Naive thymus-derived CD8-positive, alpha-beta T cell (primary cell): ENCODE data around the gene HEBP2. TPM values are rescaled to one million over a fixed set of nuclear protein-coding genes. Genes with fewer than 3 reads are reported as not detected.
"Not testable (repeated sequence)": the region's sequence is repeated elsewhere in the genome, so short reads cannot be mapped to it uniquely, and the experiment has no call there.

Source experiments
- ATAC-seq, 2 donors: fragments of 150-1000 bp; cut with Tn5 transposase in 1 of 2; sonication (Bioruptor Pico), chemical (Tn5 transposase) in 1 of 2; 1 replicate in 1 of 2; 2 replicates in 1 of 2; pipeline ENCODE4 v1.10.0; 2021; ENCODE audit warnings: mild to moderate bottlenecking in 2 of 2, moderate library complexity in 2 of 2
- POLR2A ChIA-PET: fragments of 350-600 bp; sonication (Branson Sonifier 250); formaldehyde crosslinking; loops from one replicate; lab custom pipeline; 2021; ENCODE audit warnings: antibody characterized with exemption; lab: Charles Lee
- DNase-seq, 10 donors: peaks; one replicate each; pipeline versions ENCODE4 v3.0.0 to v3.0.0-alpha.2; 2020 to 2022
- H3K27ac Mint-ChIP-seq, 10 donors: one replicate each; pipeline ENCODE4 v1.8.0; 2020 to 2022; ENCODE audit warnings: mild to moderate bottlenecking in 10 of 10, mixed read lengths in 10 of 10, moderate library complexity in 4 of 10, inconsistent platforms in 1 of 10
- H3K27me3 Mint-ChIP-seq, 5 donors: one replicate each; pipeline ENCODE4 v1.8.0; 2021 to 2022; ENCODE audit warnings: mixed read lengths in 5 of 5
- H3K36me3 Mint-ChIP-seq, 3 donors: one replicate each; pipeline ENCODE4 v1.8.0; 2020 to 2022; ENCODE audit warnings: mixed read lengths in 3 of 3, mild to moderate bottlenecking in 2 of 3, inconsistent platforms in 1 of 3
- H3K4me1 Mint-ChIP-seq, 4 donors: one replicate each; pipeline ENCODE4 v1.8.0; 2021 to 2022; ENCODE audit warnings: mixed read lengths in 4 of 4
- H3K4me3 Mint-ChIP-seq, 10 donors: one replicate each; pipeline ENCODE4 v1.8.0; 2020 to 2022; ENCODE audit warnings: mild to moderate bottlenecking in 10 of 10, mixed read lengths in 10 of 10, moderate library complexity in 6 of 10, inconsistent platforms in 1 of 10
- H3K9me3 Mint-ChIP-seq, 9 donors: one replicate each; pipeline ENCODE4 v1.8.0; 2020 to 2022; ENCODE audit warnings: mixed read lengths in 9 of 9, mild to moderate bottlenecking in 3 of 9, inconsistent platforms in 1 of 9, moderate library complexity in 1 of 9
- polyA plus RNA-seq, 3 donors: library from polyadenylated mRNA; unstranded; fragments of 300-500 nt; fragmentation: Illumina TruSeq; gene quantifications; one replicate each; pipeline ENCODE4 v1.2.3, GENCODE V29; 2021
- total RNA-seq, 8 experiments: library from RNA in 2 of 8; stranded (reverse) in 2 of 8; gene quantifications; one replicate each; pipeline ENCODE4 v1.2.3 and lab custom pipeline; 2021 to 2026

HEBP2 gene
- total and polyA plus RNA-seq, 5 experiments from 2014 or later = 26.2 to 50.2 (median 30.9) TPM

DNA sequence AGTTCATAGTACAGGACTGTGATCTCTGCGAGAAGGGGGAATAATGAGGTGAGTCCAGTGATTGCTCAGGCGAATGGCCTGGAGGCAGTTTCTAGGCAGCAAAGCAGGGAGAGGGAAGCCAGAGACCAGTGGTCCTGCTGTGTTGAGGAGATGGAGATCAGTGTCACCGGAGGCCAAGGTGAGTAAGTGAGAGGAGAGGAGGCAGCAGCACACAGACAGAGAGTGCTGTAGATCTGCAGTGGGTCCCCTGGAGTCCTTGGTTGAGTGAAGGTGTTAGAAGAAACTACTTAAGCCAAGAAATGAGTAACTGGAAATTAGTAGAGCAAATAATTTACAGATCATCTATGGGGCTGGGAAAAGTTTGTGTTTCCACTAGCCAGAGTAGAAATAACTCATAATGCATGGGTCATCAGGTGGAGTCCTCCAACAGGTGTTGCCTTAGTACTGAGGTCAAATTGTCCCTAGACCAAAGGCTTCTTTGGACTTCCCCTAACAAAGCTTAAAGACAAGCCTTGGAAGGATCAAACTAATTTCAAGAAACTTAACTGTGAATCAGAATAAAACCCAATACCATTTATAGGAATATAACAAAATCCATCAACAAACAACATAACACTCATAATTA, 13.6 kb downstream of the HEBP2 start:
- ATAC-seq (no peak), DNase-seq (no peak)
- POLR2A ChIA-PET = no interaction called here
- no peaks in the 10 kb centered on the region for H3K4me1 Mint-ChIP-seq
- no peak overlapping the region for H3K4me3 Mint-ChIP-seq
- H3K27ac Mint-ChIP-seq = peak overlapping the region in 4 of 10 donors; percentile 6 to 25 (median 19)
- H3K36me3 Mint-ChIP-seq = peaks cover 44 to 60% (median 53%) of the 10 kb centered on the region in 3 donors
- H3K9me3 Mint-ChIP-seq = peaks cover 0 to 10% (median 0%) of the 10 kb centered on the region in 9 donors
- no peaks in the 10 kb centered on the region for H3K27me3 Mint-ChIP-seq

DNA sequence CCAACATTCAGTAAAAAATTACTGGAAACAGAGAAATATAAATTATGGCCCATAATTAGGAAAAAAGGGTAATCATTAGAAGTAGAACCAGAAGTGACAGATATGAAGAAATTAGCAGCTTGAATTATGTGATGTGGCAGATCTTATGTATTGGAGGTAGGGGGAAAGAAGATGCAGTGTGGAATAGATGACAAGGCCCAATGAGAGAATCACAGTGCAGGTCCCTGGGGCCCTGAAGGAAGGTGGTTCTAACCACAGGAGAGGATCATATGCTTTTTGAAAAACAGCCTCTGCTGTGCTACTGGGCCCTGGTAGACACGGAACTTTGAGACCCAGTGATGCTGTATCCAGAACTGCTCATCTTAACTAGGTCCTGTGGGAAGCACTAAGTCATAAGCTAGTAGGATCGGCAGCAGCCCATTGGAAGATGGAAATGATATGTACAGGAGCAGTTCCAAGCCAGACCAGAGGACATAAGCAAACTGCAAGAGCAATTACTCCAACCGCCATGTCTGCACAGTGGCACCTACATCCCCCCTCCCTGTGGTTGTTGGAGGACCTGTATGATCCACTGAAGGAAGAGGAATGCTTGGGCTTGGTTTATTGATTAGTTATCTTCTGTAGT, 14.2 kb downstream of the HEBP2 start:
- DNase-seq (no peak), ATAC-seq (no peak)
- H3K27me3 Mint-ChIP-seq = no peaks in the 10 kb centered on the region
- peaks cover 0 to 5% (median 2%) of the 10 kb centered on the region in 4 donors for H3K4me1 Mint-ChIP-seq
- H3K9me3 Mint-ChIP-seq = peaks cover 0 to 10% (median 0%) of the 10 kb centered on the region in 9 donors
- H3K27ac Mint-ChIP-seq = no peak overlapping the region
- POLR2A ChIA-PET = no interaction called here
- H3K36me3 Mint-ChIP-seq = peaks cover 41 to 54% (median 47%) of the 10 kb centered on the region in 3 donors
- no peak overlapping the region for H3K4me3 Mint-ChIP-seq

DNA sequence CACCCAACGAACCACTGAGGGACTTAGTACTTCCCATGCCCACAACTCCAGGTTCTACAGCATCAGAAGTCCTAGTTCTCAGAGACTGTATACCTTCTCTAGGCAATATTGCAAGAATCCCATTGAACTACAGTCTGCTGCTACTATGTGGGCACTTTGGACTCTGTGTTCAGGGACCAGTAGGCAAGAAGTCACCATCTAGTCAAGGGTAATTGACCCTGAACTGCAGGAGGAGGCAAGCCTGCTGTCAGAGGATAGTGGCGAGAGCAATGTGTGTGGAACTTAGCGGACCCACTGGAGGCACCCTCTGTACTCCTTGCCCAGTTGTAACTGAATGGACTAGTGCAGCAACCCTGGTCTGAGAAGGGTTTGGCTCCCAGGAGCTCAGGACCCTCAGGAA, 15.7 kb downstream of the HEBP2 start:
- Mint-ChIP-seq H3K36me3 (peaks cover 32 to 38% (median 34%) of the 10 kb centered on the region in 3 donors), H3K27me3 (no peaks in the 10 kb centered on the region), H3K4me3 (no peak overlapping the region), H3K4me1 (peaks cover 0 to 8% (median 5%) of the 10 kb centered on the region in 4 donors), H3K27ac (no peak overlapping the region), H3K9me3 (peaks cover 0 to 10% (median 0%) of the 10 kb centered on the region in 9 donors)
- DNase-seq (no peak), ATAC-seq (no peak)
- POLR2A ChIA-PET = interaction anchor here (0.6 kb wide), 1 partner anchor 15 kb away, joined by 3 read pairs; no protein-coding TSS in a partner anchor

DNA sequence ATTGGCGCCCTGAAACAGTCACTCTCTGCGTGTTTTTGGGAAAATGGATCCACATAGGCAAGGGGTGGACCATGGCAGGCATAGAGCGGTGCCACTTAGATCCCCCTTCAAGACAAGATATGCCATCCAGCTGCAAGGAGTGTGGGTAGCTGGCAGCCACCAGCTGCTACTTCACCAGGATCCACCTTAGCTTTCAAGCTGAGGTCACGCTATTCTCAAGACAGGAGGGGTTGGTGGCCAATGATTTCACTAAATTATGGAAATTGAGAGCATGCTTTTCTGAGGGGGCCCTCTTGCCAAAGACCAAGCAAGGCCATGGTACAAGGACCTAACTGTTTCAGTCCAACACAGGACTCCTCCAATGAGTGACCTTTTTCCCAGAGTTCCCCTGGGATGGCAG, 16.3 kb downstream of the HEBP2 start:
- DNase-seq (no peak), ATAC-seq (no peak)
- Mint-ChIP-seq H3K36me3 (peaks cover 32 to 34% (median 34%) of the 10 kb centered on the region in 3 donors), H3K9me3 (peaks cover 0 to 10% (median 0%) of the 10 kb centered on the region in 9 donors), H3K27me3 (no peaks in the 10 kb centered on the region), H3K4me1 (peaks cover 0 to 8% (median 5%) of the 10 kb centered on the region in 4 donors), H3K4me3 (no peak overlapping the region), H3K27ac (no peak overlapping the region)
- POLR2A ChIA-PET = interaction anchor here (0.6 kb wide), 1 partner anchor 15 kb away, joined by 3 read pairs; no protein-coding TSS in a partner anchor

DNA sequence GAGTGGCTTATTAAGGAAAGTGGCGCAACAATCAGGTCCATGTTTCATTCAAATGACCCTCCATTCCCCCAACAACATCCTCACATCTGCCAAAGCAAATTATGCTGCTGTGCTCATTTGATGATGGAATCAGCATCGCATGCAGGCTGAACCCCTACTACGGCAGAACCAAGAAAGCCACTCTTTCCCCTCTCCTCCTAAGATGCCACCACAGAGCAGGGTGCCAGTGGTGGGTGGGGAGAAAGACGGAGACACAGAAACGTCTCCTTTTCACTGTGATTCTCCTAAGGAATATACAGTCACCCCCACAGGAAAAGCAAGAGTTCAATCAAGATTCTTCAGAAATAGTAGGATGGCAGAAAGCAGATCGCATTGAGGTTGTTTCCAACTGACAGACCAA, 17.1 kb downstream of the HEBP2 start:
- POLR2A ChIA-PET = no interaction called here
- ATAC-seq = no peak
- peaks cover 30 to 33% (median 32%) of the 10 kb centered on the region in 3 donors for H3K36me3 Mint-ChIP-seq

DNA sequence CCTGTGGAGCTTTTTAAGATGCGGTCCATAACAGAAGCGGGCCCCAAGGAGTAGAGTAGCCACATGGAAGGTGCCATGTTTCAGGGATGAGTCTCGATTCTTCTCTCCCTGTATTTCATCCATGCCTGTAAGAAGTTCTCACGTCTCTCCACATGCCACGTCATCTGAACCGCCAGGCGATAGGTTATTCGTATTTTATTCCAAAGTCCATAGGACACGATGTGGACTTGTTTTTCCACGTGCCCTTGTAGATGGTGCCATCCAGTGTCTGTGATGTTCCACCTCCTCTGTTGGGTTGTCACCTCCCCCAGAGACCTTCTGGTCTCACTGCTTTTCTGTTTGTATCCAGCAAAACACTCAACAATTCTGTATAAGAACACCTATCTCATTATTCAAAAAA, 17.6 kb downstream of the HEBP2 start:
- ATAC-seq (no peak), DNase-seq (no peak)
- Mint-ChIP-seq H3K27me3 (peaks cover 0 to 2% (median 0%) of the 10 kb centered on the region in 5 donors), H3K4me3 (no peak overlapping the region), H3K27ac (no peak overlapping the region), H3K4me1 (peaks cover 0 to 8% (median 5%) of the 10 kb centered on the region in 4 donors), H3K36me3 (peaks cover 25 to 29% (median 28%) of the 10 kb centered on the region in 3 donors), H3K9me3 (peaks cover 0 to 10% (median 0%) of the 10 kb centered on the region in 9 donors)
- POLR2A ChIA-PET = no interaction called here

More for the DNA sequence above, 17.1 kb downstream of the HEBP2 start:
- DNase-seq = no peak
- Mint-ChIP-seq H3K4me3 (no peak overlapping the region), H3K27ac (no peak overlapping the region), H3K9me3 (peaks cover 0 to 10% (median 0%) of the 10 kb centered on the region in 9 donors), H3K4me1 (peaks cover 0 to 8% (median 5%) of the 10 kb centered on the region in 4 donors), H3K27me3 (peaks cover 0 to 2% (median 0%) of the 10 kb centered on the region in 5 donors)

DNA sequence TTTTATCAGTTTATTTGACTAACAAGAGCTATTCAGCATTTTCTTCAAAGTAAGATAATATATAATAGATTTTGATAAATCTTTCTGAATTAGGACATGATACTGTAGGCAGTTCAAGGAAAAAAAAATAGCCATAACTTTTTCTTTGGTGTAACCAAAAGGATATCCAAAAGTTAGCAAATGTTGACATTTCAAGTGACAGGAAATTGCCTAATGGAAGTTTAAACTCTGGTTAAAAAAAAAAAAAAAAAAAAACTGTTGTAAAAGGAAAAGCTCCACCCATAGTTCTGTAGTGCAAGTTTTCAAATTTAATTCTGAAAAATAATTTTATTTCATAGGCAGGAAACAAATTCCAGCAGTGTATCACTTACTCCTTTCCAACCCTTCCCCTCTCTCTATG, 18.8 kb downstream of the HEBP2 start:
- Mint-ChIP-seq H3K9me3 (peaks cover 0 to 10% (median 0%) of the 10 kb centered on the region in 9 donors), H3K4me1 (peaks cover 0 to 8% (median 5%) of the 10 kb centered on the region in 4 donors), H3K27ac (no peak overlapping the region), H3K27me3 (peaks cover 0 to 3% (median 0%) of the 10 kb centered on the region in 5 donors), H3K36me3 (peaks cover 17 to 19% (median 18%) of the 10 kb centered on the region in 3 donors), H3K4me3 (no peak overlapping the region)
- no peak for DNase-seq
- POLR2A ChIA-PET = interaction anchor here (0.7 to 1.2 kb wide), 2 partner anchors 19 to 101 kb away, joined by 4 to 5 read pairs; partner anchors contain the start of gene HEBP2
- ATAC-seq = no peak

DNA sequence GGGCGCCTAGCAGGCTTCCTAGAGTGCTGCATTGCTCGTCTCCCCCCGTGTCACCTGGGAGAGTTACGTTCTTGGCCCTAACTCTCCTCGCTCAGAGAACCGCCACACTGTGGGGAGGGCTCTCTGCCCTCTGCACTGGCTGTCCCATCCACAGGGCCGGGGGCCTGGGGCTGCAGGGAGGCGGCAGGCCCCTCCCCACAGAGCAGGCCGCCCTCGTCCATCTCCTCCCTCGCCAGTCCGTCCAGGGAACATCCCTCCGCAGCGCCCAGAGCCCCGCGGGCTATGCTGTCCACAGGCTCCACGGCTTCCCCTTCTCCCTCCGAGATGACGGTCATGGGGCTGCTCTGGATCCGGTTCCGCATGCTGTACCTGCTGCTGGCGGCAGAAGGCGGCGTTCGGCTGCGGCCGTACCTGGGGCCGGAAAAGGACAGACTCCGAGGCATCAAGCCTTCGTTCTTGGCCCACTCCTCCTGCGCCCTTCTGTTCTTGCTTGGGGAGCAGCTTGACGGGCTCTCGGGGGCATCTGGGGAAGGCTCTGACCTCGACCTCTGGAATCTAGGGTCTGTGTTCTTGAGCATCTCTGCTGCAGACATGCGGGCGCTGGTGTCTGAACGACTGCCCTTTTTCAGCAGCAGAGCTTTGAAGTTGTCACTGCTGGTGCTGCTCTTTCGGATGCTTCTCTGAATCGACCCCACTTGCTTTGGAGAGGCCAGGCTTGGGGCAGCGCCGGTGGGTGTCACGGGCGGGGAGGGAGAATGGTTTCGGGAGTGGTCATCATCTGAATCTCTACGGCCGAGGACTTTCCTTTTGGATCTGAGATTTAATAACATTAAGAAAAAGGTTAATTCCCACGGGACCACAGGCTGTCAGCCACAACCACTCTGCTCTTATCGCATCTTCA, 20.2 kb downstream of the HEBP2 start:
- H3K36me3 Mint-ChIP-seq = peaks cover 3 to 5% (median 4%) of the 10 kb centered on the region in 3 donors
- POLR2A ChIA-PET = no interaction called here
- peaks cover 0 to under 1% (median 0%) of the 10 kb centered on the region in 9 donors for H3K9me3 Mint-ChIP-seq
- no peak for ATAC-seq
- no peak for DNase-seq
- peaks cover 0 to 4% (median under 1%) of the 10 kb centered on the region in 5 donors for H3K27me3 Mint-ChIP-seq
- H3K4me1 Mint-ChIP-seq = peaks cover 0 to 10% (median 5%) of the 10 kb centered on the region in 4 donors
- no peak overlapping the region for H3K27ac Mint-ChIP-seq
- no peak overlapping the region for H3K4me3 Mint-ChIP-seq

DNA sequence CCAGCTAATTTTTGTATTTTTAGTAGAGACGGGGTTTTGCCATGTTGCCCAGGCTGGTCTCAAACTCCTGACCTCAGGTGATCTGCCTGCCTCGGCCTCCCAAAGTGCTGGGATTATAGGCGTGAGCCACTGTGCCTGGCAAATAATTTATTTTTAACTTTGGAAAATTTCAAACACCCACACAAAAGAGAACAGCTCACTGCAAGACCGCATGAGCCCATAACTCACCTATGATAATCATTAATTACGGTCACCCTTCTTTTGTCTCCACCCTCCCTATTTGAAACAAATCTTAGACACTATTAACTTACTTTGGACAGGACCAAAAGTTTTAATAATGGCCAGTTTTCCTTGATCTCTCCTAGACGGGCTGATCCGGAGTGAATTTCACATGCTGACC, 21.2 kb downstream of the HEBP2 start:
- POLR2A ChIA-PET = not testable (repeated sequence)

DNA sequence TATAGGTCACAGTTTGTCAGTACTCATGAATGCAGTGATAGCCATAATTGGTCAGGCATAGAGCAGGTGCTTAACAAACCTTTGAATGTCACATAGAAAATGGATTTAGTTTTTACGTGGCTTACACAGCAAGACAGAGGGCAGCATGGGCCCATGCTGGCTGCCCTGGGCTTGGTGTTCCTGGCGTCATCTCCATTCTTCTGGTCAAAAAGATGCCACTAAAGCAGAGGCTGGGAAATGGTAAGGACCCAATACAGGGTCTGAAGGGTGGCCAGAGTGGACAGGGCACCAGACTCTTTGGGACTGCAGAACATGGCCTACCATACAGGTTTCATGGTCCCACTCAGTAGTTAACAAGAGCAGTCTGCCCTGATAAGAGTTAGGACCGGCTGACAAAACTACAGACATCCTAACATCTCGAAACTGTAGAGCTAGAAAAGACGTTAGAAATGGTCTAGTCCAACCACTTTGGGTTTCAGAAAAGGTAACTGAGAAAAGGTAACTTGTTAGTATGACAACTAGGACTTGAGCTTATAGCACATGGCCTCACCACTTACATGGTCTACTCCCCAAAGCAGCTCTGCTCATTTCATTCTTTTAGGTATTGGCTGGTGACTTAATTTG, 22.6 kb downstream of the HEBP2 start:
- POLR2A ChIA-PET = no interaction called here
- ATAC-seq (no peak), DNase-seq (no peak)
- Mint-ChIP-seq H3K4me1 (peaks cover 0 to 14% (median 6%) of the 10 kb centered on the region in 4 donors), H3K36me3 (no peaks in the 10 kb centered on the region), H3K27me3 (peaks cover 0 to 8% (median 5%) of the 10 kb centered on the region in 5 donors), H3K9me3 (no peaks in the 10 kb centered on the region), H3K27ac (no peak overlapping the region), H3K4me3 (no peak overlapping the region)

More for the DNA sequence above, 21.2 kb downstream of the HEBP2 start:
- not testable (repeated sequence) for H3K36me3 Mint-ChIP-seq, H3K4me3 Mint-ChIP-seq, H3K27me3 Mint-ChIP-seq, ATAC-seq, H3K4me1 Mint-ChIP-seq, H3K9me3 Mint-ChIP-seq, DNase-seq, H3K27ac Mint-ChIP-seq

DNA sequence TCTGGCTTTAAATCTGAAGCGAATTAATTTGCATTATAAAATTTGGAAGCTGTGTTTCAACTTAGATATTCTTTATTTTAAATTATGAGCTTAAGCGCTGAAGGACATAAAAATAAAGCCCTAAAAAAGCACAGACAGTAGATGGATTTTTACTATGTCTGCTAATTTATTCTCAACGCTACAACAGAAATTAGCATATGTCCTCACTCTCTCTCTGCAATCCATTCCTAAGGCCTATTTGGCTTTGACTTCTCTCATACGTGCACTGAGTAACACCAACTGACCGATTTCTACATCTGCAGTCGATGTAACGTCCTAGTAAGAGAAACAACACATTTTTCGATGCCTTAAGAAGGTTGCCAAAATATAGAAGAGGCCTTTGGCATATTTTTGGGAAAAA, 23.7 kb downstream of the HEBP2 start:
- no peaks in the 10 kb centered on the region for H3K36me3 Mint-ChIP-seq
- no peak overlapping the region for H3K4me3 Mint-ChIP-seq
- ATAC-seq (no peak), DNase-seq (no peak)
- H3K27ac Mint-ChIP-seq = no peak overlapping the region
- POLR2A ChIA-PET = no interaction called here
- no peaks in the 10 kb centered on the region for H3K9me3 Mint-ChIP-seq
- H3K27me3 Mint-ChIP-seq = peaks cover 1 to 8% (median 5%) of the 10 kb centered on the region in 5 donors
- peaks cover 0 to 14% (median 6%) of the 10 kb centered on the region in 4 donors for H3K4me1 Mint-ChIP-seq
